ENCODE results near the gene VN1R5. TPM values are rescaled to one million over a fixed set of nuclear protein-coding genes. Genes with fewer than 3 reads are reported as not detected.

VN1R5 gene
- total RNA-seq, 1 experiment from 2014 or later, result not detected

- DNase-seq (ENCODE audit: low read depth), result no peak
Measured at GRCh38 chr1:247299723-247300381, 44.0 kb downstream of the VN1R5 start.

- no peak for DNase-seq (ENCODE audit: low read depth)
Measured at GRCh38 chr1:247300491-247301175, 44.8 kb downstream of the VN1R5 start.

GRCh38 chr1:247301176-247301540, 45.3 kb downstream of the VN1R5 start:
- no peak for DNase-seq (ENCODE audit: low read depth)

GRCh38 chr1:247303216-247303615, 47.3 kb downstream of the VN1R5 start:
- DNase-seq (ENCODE audit: low read depth), result no peak

GRCh38 chr1:247304031-247304430, 48.2 kb downstream of the VN1R5 start:
- DNase-seq (ENCODE audit: low read depth), result no peak

Small RNA genes within 50 kb of the gene (small RNA-seq; reads per million reads assigned to genes)
- not detected for gene RF00019

Other genes starting within 250 kb of the VN1R5 start
- 5.7 and 10.9 TPM in 2 replicates for gene ZNF695, start 248.0 kb upstream of the VN1R5 start, total RNA-seq (2014; rRNA removed; shearing (Covaris generic))
- 3.3 and 3.6 TPM in 2 replicates for gene ZNF670, start 177.3 kb upstream of the VN1R5 start, total RNA-seq (2014; rRNA removed; shearing (Covaris generic))
- gene ZNF669, start 151.7 kb upstream of the VN1R5 start, total RNA-seq (2014; rRNA removed; shearing (Covaris generic)), result 6.6 and 8.5 TPM in 2 replicates
- 19.6 and 23.6 TPM in 2 replicates for gene ZNF124, start 84.1 kb upstream of the VN1R5 start, total RNA-seq (2014; rRNA removed; shearing (Covaris generic))
- 43.8 and 45.4 TPM in 2 replicates for gene ZNF496, start 75.8 kb downstream of the VN1R5 start, total RNA-seq (2014; rRNA removed; shearing (Covaris generic))
- 10.3 TPM in 2 replicates for gene NLRP3, start 160.1 kb downstream of the VN1R5 start, total RNA-seq (2014; rRNA removed; shearing (Covaris generic))
- gene OR2B11, start 202.0 kb downstream of the VN1R5 start, total RNA-seq (2014; rRNA removed; shearing (Covaris generic)), result not detected in 2 replicates

All from HT1080 (cell line).